RPMI8226 (cell line): ENCODE measurements around the gene FLRT1.

Source experiments
- DNase-seq: peaks from one replicate; pipeline ENCODE4 v3.0.0-alpha.2; 2015

Gene FLRT1

DNA sequence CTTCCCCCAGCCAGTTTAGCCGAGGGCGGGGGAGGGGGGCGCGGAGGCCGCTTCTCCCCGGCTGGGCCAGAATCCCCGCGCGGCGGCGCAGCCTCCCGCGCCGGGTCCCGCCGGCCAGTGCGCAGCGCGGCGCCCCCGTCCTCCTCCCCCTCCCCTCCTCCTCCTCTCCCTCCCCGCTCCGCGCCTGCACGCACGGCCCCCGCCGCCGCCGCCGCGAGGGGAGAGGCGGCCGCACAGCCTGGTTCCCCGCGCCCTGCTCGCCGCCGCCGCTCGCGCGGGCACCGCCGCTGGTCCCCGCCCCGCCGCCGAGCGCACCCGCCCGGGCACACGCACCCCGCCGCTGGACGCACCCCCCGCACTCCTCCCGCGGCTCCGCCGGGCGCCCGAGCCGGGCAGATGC, at the start of gene FLRT1:
Gene FLRT1, plus strand, starts transcription at position 356 of the 400 bp plus-strand sequence. CDS start 80,337 bp downstream, outside the sequence.
- no peak for DNase-seq

- peak; percentile 95 for DNase-seq
Observed at GRCh38 chr11:63986156-63986931, 49.4 kb upstream of the FLRT1 start, which contains the start of gene OTUB1. Gene OTUB1, plus strand, starts transcription at chr11:63986438. Its CDS starts 19 bp downstream, at chr11:63986457.

DNA sequence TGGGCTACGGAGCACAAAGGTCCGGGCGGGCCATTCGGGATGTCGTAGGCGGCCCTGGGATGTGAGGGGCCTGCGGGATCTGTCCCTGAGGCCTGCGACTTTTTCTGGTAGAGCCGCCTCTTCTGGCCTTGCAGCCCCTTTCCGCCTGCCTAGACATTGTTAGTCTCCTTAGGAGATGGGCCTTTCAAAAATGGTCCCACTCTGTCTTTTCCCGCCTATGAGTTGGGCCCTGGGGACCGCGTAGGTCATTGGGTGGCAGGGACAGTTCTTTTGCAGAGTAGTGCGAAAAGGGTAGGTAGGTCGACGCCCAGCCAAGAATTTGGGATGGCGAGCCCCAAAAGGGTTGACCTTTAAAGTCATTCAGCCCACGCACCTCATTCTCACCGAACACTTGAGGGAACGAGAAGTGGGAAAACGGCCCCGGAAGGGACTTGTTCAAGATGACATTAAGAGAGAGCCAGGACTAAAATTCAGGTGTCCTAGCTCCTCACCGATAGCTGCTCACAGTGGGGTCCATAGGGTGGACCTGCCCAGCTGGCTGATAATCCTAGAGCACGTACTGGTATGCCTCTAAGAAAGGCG, 48.7 kb upstream of the FLRT1 start:
- peak; percentile 20 for DNase-seq

GRCh38 chr11:63991558-63991957, 44.2 kb upstream of the FLRT1 start:
- DNase-seq, result no peak

GRCh38 chr11:63993100-63993499, 42.6 kb upstream of the FLRT1 start:
- DNase-seq, result no peak

GRCh38 chr11:63993993-63994392, 41.7 kb upstream of the FLRT1 start:
- DNase-seq, result no peak

DNA sequence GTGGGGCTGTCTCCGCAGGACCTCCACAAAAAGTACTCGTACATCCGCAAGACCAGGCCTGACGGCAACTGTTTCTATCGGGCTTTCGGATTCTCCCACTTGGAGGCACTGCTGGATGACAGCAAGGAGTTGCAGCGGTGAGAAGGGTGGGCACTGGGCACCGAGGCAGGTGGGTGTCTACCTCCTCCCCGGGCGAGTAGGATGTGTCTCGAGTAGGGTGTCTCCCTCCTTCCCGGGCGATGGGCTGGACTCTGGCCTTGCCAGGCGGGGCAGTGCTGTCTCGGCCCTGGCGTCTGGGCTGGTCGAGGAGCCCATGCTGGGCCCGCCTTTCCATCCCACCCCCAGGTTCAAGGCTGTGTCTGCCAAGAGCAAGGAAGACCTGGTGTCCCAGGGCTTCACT, 39.2 kb upstream of the FLRT1 start:
- DNase-seq, result no peak

DNA sequence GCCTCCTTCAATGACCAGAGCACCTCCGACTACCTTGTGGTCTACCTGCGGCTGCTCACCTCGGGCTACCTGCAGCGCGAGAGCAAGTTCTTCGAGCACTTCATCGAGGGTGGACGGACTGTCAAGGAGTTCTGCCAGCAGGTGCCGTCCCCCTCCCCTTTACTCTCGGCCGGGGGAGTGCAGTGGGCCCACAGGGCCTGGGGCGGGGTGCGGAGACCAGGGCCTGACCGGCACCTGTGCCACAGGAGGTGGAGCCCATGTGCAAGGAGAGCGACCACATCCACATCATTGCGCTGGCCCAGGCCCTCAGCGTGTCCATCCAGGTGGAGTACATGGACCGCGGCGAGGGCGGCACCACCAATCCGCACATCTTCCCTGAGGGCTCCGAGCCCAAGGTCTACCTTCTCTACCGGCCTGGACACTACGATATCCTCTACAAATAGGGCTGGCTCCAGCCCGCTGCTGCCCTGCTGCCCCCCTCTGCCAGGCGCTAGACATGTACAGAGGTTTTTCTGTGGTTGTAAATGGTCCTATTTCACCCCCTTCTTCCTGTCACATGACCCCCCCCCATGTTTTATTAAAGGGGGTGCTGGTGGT, 38.5 kb upstream of the FLRT1 start:
- DNase-seq, result no peak

DNA sequence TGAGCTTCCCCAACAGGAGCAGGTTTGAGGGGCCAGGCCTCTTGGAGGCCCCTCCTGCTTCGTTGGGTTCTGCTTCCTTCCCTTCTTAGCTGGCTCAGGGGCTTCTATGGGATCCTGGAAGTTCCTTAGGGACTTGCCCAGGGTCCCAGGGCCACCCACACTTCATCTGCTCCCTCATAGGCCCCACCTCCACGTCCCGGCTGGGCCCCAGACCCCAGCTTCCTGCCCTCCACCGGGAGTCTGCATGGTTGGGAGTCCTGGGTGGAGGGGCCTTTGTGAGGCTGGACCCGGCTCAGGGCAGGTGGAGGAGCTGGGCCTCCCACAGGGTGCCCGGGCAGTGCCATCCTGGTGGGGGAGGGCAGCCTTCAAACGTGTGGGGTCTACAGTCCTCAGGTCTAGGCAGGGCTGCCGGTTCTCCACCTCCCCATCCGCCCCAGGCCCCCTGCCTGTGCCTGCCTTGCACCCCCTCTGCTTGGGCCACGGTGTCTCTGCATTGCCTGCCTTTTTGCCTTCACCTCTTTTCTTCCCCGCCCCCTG, 37.9 kb upstream of the FLRT1 start:
- DNase-seq, result no peak

GRCh38 chr11:63998558-63999348, 37.0 kb upstream of the FLRT1 start:
- DNase-seq, result no peak

DNA sequence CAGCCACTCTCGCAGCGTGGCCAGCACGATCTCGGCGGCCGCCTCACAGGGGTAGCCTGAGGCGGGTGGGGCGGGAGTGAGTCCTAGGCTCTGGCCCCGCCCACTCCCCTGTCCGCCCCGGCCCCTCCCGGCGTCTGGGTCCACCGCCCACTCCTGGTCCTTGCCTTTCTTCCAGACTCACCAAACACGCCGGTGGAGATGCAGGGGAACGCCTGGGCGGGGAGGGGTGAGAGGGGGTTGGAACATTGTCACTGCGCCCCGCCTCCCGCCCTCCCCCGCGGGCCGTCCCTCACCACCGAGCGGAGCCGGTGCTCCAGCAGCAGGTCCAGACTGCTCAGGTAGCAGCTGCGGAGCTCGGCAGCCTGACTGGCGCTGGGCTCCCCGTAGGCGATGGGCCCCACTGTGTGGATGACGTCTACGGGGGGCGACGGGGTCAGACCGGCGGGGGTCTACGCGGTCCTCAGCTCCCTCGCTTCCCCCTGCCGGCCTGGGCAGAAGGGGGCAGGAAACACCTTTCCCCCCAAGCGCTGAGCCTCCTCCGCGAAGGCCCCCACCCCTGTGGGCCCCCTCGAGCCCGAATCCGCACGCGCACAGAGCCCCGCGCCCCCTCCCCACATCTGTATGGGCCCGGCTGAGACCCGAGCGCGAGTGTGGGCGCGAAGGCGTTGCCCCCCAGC, 36.2 kb upstream of the FLRT1 start:
- no peak for DNase-seq

DNA sequence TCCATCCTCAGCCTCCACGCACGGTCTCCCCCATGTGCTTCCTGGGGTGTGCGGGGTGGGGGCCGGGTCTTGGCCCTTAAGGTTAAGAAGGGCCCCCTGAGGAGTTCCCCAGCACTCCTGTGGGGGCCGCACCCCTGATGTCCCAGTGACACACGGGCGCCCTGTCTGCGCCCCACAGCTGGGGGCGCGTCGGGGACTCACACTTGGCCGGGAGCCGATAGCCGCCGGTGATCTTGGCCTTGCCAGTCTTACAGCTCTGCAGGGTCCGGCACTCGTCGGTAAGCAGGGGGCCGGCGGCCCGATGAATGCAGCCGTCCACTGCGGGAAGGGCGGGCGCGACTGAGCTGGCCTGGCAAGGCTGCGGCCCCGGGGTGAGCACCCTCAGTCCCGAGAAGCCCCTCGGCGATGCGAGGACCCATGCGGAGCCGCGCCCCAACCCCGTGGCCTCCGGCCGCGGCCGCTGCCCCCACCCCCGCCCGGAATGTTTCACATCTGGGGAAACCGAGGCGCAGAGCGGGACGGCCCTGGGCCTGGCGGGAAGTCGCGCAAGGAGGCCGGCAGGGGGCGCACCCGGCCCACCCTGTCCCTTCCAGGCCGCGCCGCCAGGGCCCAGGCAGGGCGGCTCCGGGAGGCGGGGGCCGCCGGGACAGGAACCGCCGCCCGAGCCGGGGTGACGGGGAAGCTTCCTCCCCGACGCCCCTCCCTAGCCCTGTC, 35.5 kb upstream of the FLRT1 start:
- DNase-seq, result no peak

GRCh38 chr11:64000740-64001483, 34.8 kb upstream of the FLRT1 start:
- no peak for DNase-seq

GRCh38 chr11:64001484-64002420, 34.0 kb upstream of the FLRT1 start:
- DNase-seq, result no peak

DNA sequence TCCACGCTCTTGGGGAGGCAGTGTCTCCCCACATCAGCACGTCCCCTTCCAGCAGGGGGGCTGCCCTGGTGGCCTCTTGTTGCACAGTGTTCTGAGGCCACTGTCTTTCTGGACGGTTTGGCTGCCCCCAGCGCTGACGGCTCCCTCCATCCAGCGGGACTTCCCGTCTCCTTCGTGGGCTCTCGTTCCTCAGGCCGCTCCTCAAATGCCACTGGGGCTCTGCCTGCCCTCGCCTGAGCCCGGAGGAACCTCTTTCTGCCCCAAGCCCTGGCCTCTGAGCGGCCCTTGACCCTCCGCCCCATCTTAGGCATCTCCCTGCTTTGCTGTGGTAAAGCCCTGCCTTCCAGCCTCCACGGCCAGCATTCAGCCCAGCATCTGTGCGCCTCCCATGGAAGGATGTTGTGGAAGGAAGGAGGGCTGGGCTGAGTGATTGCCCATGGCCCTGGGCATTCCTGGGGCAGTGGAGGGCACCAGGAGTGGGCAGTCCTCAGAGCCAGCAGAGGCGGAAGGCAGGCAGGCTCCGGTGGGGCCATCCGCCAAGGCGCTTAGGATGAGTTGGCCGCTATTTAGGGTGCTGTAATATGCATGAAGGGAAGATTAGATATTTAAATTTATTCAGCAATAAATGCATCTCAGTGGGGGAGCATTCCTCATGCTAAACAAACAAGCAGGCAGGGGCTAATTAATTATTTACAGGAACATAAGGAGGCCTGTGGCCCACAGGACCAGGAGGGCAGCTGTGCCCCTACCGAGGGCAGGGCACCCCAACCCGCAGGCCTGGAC, 31.7 kb upstream of the FLRT1 start:
- DNase-seq, result no peak

DNA sequence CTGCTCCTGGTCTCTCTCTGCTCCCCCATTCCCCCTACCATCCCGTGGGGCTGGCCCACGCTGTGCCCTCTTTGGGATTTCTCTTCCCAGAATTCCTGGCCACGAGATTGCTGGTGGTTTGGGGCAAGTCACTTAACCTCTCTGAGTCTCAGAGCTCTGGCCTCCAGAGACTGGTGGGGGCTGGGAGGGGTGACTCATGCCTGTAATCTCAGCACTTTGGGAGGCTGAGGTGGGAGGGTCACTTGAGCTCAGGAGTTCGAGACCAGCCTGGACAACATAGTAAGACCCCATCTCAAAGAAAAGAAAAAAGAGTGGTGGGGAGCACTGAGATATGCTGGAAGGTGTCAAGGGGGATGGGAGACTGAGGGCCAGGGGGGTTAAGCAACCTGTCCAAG, 31.1 kb upstream of the FLRT1 start:
- no peak for DNase-seq

DNA sequence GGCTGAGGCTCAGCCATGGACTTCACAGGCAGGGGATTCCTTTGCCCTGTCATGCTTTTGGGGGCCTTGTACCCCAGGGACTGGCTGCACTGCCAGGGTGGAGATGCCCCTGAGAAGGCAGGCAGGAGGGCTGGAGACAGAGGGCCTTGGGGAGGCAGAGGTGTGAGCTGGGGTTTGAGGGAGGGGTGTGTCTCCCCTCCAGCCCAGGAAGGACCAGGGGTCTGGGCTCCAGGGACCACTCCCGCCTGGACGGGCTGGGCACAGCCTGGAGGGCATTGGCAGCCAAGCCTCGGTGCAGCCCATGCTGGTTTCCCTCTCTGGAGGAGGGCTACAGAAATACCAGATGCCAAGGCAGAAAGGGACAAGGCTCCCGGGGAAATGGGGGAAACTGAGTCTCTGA, 30.0 kb upstream of the FLRT1 start:
- no peak for DNase-seq

- DNase-seq, result no peak
Observed at GRCh38 chr11:64006398-64006797, 29.3 kb upstream of the FLRT1 start.

GRCh38 chr11:64007160-64007628, 28.5 kb upstream of the FLRT1 start:
- no peak for DNase-seq
